Lower leg skin (tissue), 3 donors: ENCODE data around the gene CRACR2A.

Experiments
- POLR2A ChIP-seq, 2 donors: fragments of 450-650 bp; IDR thresholded peaks; one replicate each; pipeline ENCODE4 v1.6.1; 2016 to 2017; ENCODE audit warnings: antibody characterized with exemption in 2 of 2, mild to moderate bottlenecking in 1 of 2, moderate library complexity in 1 of 2
- TF ChIP-seq, protein P1 (sequence below), 3 donors: fragments of 450-650 bp; IDR thresholded peaks; one replicate each; pipeline ENCODE4 v1.5.1; 2016; ENCODE audit warnings: antibody characterized with exemption in 3 of 3, mild to moderate bottlenecking in 3 of 3, moderate library complexity in 2 of 3

GRCh38 chr12:3633396-3633795 is 119.5 kb downstream of the CRACR2A start:
- TF ChIP-seq POLR2A (IDR thresholded peaks at IDR 0.05), result no peak
- TF ChIP-seq, protein P1, sequence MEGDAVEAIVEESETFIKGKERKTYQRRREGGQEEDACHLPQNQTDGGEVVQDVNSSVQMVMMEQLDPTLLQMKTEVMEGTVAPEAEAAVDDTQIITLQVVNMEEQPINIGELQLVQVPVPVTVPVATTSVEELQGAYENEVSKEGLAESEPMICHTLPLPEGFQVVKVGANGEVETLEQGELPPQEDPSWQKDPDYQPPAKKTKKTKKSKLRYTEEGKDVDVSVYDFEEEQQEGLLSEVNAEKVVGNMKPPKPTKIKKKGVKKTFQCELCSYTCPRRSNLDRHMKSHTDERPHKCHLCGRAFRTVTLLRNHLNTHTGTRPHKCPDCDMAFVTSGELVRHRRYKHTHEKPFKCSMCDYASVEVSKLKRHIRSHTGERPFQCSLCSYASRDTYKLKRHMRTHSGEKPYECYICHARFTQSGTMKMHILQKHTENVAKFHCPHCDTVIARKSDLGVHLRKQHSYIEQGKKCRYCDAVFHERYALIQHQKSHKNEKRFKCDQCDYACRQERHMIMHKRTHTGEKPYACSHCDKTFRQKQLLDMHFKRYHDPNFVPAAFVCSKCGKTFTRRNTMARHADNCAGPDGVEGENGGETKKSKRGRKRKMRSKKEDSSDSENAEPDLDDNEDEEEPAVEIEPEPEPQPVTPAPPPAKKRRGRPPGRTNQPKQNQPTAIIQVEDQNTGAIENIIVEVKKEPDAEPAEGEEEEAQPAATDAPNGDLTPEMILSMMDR (IDR thresholded peaks at IDR 0.05), result no peak
